Muscle of leg (tissue), 11 donors: ENCODE data around the gene SCAMP1. TPM values are rescaled to one million over a fixed set of nuclear protein-coding genes. Genes with fewer than 3 reads are reported as not detected.

Source experiments
- DNase-seq: peaks from one replicate; pipeline ENCODE4 v3.0.0; 2013
- H3K27ac ChIP-seq: one replicate; pipeline ENCODE4 v1.5.1; 2013; ENCODE audit warnings: mild to moderate bottlenecking, low read length, control low read depth
- H3K27me3 ChIP-seq: one replicate; pipeline ENCODE4 v1.6.1; 2013; ENCODE audit warnings: low read length; ENCODE audit not compliant: control insufficient read depth, insufficient read depth
- H3K36me3 ChIP-seq: one replicate; pipeline ENCODE4 v1.6.1; 2013; ENCODE audit warnings: low read length; ENCODE audit not compliant: control insufficient read depth, insufficient read depth
- H3K4me1 ChIP-seq: one replicate; pipeline ENCODE4 v1.6.1; 2013; ENCODE audit warnings: low read length; ENCODE audit not compliant: control insufficient read depth, insufficient read depth
- H3K4me3 ChIP-seq: one replicate; pipeline ENCODE4 v1.5.1; 2013; ENCODE audit warnings: low read length, control low read depth
- H3K9me3 ChIP-seq: replicated peaks from 2 replicates; pipeline ENCODE4 v1.6.1; 2013; ENCODE audit warnings: low read depth, low read length; ENCODE audit not compliant: control insufficient read depth
- WGBS: methylation state at CpG from one replicate; pipeline ENCODE4 v1.1.5; 2013; ENCODE audit warnings: missing lambda C conversion rate; ENCODE audit not compliant: insufficient coverage; 5-methylcytosine and 5-hydroxymethylcytosine counted together
- polyA plus RNA-seq, 8 donors: library from polyadenylated mRNA; unstranded; fragments of 120-200 nt; gene quantifications; one replicate each; pipeline versions ENCODE4 v1.2.1 to v1.2.3, GENCODE V29; 2013; ENCODE audit warnings: inconsistent platforms in 1 of 8, low replicate concordance in 1 of 8; ENCODE audit not compliant: insufficient read length in 8 of 8, insufficient read depth in 1 of 8
- total RNA-seq: library from RNA; stranded (reverse); fragments of 120-200 nt; gene quantifications from one replicate; pipeline ENCODE4 v1.2.4, GENCODE V29; 2013

SCAMP1 gene
- total and polyA plus RNA-seq, 9 donors, result 22.2 to 41.1 (median 30.1) TPM

- no CpG with 5 or more reads among the region's 2 CpGs for WGBS
- DNase-seq, result no peak
Measured at GRCh38 chr5:78458843-78459242, 98.4 kb downstream of the SCAMP1 start.

DNA sequence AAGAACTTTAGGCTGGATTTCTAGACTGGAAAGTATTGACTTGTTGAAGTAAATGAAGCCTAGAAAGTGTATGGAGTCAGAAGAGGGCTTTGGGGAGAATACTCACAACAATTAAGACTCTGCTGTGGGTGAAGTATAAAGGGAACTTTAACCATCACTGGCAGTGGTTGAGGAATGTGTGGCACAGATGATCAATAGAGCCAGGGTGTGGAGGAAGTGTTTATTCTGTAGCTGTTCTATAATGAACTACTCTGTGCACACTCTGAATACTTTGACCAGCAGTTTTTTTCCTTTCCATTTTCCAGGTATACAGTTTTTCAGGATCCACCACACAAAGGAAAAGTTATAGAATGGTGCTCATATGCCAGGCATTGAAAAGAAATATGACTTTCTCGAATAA lies 106.7 kb downstream of the SCAMP1 start:
- no CpG with 5 or more reads among the region's 1 CpG for WGBS

More at GRCh38 chr5:78458843-78459242, 98.4 kb downstream of the SCAMP1 start:
- H3K9me3 ChIP-seq, result no peaks in the 10 kb centered on the region
- H3K36me3 ChIP-seq, result no peaks in the 10 kb centered on the region
- no peaks in the 10 kb centered on the region for H3K27me3 ChIP-seq
- no peak overlapping the region for H3K4me3 ChIP-seq
- H3K27ac ChIP-seq, result no peak overlapping the region
- no peaks in the 10 kb centered on the region for H3K4me1 ChIP-seq

GRCh38 chr5:78467752-78468357 lies 107.4 kb downstream of the SCAMP1 start:
- H3K36me3 ChIP-seq, result peaks cover 16% of the 10 kb centered on the region
- no peaks in the 10 kb centered on the region for H3K9me3 ChIP-seq
- H3K4me3 ChIP-seq, result no peak overlapping the region
- no peaks in the 10 kb centered on the region for H3K4me1 ChIP-seq
- no peak overlapping the region for H3K27ac ChIP-seq
- DNase-seq, result peak; percentile 54
- no peaks in the 10 kb centered on the region for H3K27me3 ChIP-seq
- no CpG with 5 or more reads among the region's 3 CpGs for WGBS

More for the DNA sequence above, 106.7 kb downstream of the SCAMP1 start:
- no peak for DNase-seq
- Histone ChIP-seq H3K36me3 (peaks cover 16% of the 10 kb centered on the region), H3K4me1 (no peaks in the 10 kb centered on the region), H3K4me3 (no peak overlapping the region), H3K27me3 (no peaks in the 10 kb centered on the region), H3K27ac (no peak overlapping the region), H3K9me3 (no peaks in the 10 kb centered on the region)

DNA sequence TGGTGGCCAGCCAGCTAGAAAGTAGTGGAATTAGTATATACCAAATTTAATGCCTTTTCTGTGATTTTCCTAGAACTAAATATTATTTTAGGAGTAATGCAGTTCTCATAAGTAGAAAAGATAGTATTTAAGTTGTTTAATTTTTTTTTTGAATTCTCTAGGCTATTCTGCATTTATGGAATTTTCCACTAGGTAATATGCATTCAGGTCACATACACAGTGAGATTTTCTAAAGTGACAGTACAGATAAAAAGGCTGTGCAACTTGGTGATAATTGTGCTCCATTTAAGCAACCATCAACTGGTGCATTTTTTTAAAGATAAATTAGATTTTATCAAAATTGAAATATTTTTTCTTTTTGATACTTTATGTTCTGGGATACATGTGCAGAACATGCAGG lies 111.5 kb downstream of the SCAMP1 start:
- no peak for DNase-seq
- Histone ChIP-seq H3K27me3 (no peaks in the 10 kb centered on the region), H3K4me1 (no peaks in the 10 kb centered on the region), H3K27ac (no peak overlapping the region), H3K4me3 (no peak overlapping the region), H3K9me3 (no peaks in the 10 kb centered on the region), H3K36me3 (no peaks in the 10 kb centered on the region)

- DNase-seq, result peak; percentile 72
- H3K4me1 ChIP-seq, result no peaks in the 10 kb centered on the region
- H3K4me3 ChIP-seq, result no peak overlapping the region
- H3K36me3 ChIP-seq, result no peaks in the 10 kb centered on the region
- no peaks in the 10 kb centered on the region for H3K9me3 ChIP-seq
- H3K27ac ChIP-seq, result no peak overlapping the region
- H3K27me3 ChIP-seq, result no peaks in the 10 kb centered on the region
Measured at GRCh38 chr5:78472469-78473106, 112.2 kb downstream of the SCAMP1 start.

DNA sequence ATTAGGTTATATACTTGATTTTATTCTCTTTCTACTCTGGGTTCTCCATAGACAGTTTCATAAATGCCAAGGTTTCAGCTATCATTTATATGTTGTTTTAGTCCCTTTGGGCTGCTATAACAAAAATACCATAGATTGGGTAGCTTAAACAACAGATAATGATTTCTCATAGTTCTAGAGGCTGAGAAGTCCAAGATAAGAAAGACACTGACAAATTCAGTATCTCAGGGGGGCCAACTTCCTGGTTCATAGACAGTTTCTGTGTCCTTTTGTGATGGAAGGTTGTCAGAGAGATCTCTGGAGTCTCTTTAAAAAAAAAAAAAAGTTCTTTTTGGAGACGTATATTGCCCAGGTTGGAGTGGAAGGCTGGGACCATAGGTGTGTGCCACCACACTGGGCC lies 113.3 kb downstream of the SCAMP1 start:
- no peak overlapping the region for H3K27ac ChIP-seq
- WGBS, result no CpG with 5 or more reads among the region's 1 CpG
- no peak for DNase-seq
- no peaks in the 10 kb centered on the region for H3K4me1 ChIP-seq
- no peaks in the 10 kb centered on the region for H3K36me3 ChIP-seq
- no peak overlapping the region for H3K4me3 ChIP-seq
- no peaks in the 10 kb centered on the region for H3K9me3 ChIP-seq
- H3K27me3 ChIP-seq, result no peaks in the 10 kb centered on the region

DNA sequence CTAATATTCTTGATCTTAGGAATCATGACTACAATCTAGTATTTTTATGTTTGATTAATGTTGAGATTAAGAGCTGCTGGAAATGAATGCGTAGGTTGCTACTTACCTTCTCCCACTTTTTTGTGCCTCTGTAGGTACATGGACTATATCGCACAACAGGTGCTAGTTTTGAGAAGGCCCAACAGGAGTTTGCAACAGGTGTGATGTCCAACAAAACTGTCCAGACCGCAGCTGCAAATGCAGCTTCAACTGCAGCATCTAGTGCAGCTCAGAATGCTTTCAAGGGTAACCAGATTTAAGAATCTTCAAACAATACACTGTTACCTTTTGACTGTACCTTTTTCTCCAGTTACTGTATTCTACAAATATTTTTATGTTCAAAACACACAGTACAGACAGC lies 115.0 kb downstream of the SCAMP1 start:
- no peaks in the 10 kb centered on the region for H3K27me3 ChIP-seq
- no peaks in the 10 kb centered on the region for H3K4me1 ChIP-seq
- H3K27ac ChIP-seq, result no peak overlapping the region
- no peaks in the 10 kb centered on the region for H3K36me3 ChIP-seq
- WGBS, result 58% methylated on average over 2 of the region's 3 CpGs
- no peak overlapping the region for H3K4me3 ChIP-seq
- DNase-seq, result no peak
- H3K9me3 ChIP-seq, result no peaks in the 10 kb centered on the region

DNA sequence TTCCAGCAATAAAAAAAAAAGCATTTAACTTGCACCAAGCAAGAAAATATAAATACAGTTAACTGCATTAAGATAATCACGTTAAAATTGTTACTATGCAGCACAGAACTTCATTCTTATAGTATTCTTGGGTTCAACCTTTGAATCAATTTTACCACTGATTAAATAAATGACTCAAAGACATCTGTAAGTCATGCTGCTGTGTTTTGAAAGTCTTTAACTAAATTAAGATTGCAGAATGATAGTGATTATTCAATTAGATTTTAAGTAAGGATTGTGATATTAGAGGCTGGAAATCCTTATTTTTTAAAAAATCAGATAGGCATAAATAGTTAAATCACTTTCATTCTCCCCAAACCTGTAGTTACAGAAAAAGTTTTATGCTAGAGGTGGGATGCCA lies 116.4 kb downstream of the SCAMP1 start:
- Histone ChIP-seq H3K4me1 (no peaks in the 10 kb centered on the region), H3K4me3 (no peak overlapping the region), H3K27ac (no peak overlapping the region), H3K27me3 (no peaks in the 10 kb centered on the region), H3K9me3 (no peaks in the 10 kb centered on the region), H3K36me3 (peaks cover 1% of the 10 kb centered on the region)
- whole genome bisulfite sequencing, result no CpG with 5 or more reads among the region's 1 CpG
- no peak for DNase-seq

DNA sequence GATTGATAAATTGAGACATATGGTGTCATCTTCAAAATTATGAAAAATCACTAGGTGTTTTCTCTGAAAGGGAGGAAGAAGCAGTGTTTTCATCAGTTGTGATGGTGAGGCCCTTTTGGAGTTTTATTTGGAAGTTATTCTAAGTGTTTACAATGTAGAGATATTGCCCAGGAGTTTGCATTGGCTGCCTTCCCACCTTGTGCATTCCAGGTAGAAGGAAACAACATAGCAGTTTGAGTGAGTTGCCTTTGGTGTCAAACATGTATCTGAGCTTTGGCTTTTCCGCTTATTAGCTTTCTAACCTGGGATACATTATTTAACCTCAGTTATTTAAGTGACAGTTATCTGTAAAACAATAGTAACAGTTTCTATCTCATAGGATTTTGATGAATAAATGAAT lies 122.5 kb downstream of the SCAMP1 start:
- peaks cover 9% of the 10 kb centered on the region for H3K4me1 ChIP-seq
- H3K27me3 ChIP-seq, result no peaks in the 10 kb centered on the region
- no peaks in the 10 kb centered on the region for H3K9me3 ChIP-seq
- H3K27ac ChIP-seq, result no peak overlapping the region
- DNase-seq, result no peak
- peaks cover 23% of the 10 kb centered on the region for H3K36me3 ChIP-seq
- H3K4me3 ChIP-seq, result no peak overlapping the region
- no CpG with 5 or more reads among the region's 1 CpG for WGBS

DNA sequence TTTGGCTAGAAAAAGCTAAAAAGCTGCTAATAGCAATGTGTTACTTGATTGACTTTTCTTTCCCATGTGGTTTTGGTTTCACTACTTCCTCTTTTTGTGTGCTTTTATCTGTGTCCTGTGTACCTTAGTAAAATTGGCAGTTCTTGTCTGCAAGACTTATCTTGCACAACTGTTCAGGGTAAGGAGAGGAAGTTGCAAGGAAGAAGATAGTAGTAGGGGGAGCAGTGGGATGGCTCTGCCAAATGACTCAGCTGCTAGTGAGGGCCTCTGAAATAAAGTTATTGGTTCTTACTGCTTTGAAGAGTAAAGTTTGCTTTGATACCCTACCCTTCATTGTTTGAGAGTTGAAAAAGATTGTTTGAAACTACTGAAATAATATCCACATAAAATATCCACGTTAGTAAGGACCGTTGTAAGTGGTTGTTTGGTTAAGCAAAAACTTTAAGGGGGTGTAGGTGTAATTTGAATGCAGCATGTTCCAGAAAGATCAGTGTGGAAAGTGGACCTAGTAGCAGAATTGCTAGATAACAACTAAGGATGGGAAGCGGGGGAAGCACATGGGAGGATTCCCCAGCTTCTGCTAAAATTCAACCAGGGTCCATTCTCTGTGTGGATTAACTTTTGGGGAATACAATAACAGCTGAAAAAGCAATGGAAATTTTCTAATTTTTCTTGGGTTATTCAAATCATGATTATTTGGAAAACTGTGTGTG lies 123.5 kb downstream of the SCAMP1 start:
- peaks cover 33% of the 10 kb centered on the region for H3K36me3 ChIP-seq
- H3K27me3 ChIP-seq, result no peaks in the 10 kb centered on the region
- no peaks in the 10 kb centered on the region for H3K9me3 ChIP-seq
- WGBS, result 100% methylated on average over 1 of the region's 3 CpGs
- H3K4me3 ChIP-seq, result no peak overlapping the region
- no peak overlapping the region for H3K27ac ChIP-seq
- DNase-seq, result peak; percentile 43
- peaks cover 15% of the 10 kb centered on the region for H3K4me1 ChIP-seq
